Measurements from ENCODE around the gene POU2AF2.

DNA sequence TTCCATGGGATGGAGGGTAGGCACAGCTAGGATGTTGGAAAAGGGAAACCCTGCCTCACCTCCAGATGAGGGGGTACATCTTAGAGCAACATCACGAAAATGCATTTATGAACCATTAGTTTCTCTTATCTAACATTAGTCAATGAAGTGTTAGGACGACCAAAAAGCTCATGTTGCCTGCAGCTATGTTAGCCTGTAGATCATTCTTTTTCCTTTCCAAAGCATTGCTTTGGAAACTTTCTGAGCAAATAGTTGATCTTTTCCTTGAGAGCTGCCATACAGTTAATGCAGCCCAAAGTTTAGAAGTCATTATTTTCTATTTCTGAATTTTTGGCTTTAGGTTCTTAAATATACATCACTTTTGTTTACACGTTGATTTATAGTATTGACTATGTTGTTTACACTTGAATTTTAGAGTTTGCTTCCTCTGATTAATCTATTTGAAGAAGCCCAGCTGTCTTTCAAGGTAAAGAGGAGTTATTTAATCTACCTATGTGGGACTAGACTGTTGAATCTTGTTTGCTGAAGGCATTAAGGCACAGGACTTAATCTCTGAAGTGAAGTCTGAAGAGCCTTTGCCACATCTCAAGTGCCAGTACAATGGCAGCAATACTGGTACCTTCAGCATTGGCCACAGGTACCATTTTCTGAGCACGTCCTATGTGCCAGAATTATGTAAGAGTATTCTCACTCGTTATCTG is 63.8 kb downstream of the POU2AF2 start:
- TF ChIP-seq, protein P1, sequence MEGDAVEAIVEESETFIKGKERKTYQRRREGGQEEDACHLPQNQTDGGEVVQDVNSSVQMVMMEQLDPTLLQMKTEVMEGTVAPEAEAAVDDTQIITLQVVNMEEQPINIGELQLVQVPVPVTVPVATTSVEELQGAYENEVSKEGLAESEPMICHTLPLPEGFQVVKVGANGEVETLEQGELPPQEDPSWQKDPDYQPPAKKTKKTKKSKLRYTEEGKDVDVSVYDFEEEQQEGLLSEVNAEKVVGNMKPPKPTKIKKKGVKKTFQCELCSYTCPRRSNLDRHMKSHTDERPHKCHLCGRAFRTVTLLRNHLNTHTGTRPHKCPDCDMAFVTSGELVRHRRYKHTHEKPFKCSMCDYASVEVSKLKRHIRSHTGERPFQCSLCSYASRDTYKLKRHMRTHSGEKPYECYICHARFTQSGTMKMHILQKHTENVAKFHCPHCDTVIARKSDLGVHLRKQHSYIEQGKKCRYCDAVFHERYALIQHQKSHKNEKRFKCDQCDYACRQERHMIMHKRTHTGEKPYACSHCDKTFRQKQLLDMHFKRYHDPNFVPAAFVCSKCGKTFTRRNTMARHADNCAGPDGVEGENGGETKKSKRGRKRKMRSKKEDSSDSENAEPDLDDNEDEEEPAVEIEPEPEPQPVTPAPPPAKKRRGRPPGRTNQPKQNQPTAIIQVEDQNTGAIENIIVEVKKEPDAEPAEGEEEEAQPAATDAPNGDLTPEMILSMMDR (IDR thresholded peaks at IDR 0.05), result no peak
- TF ChIP-seq POLR2A (IDR thresholded peaks at IDR 0.05), result no peak
